A549 (cell line): ENCODE measurements around the gene CADM1. TPM values are rescaled to one million over a fixed set of nuclear protein-coding genes. Genes with fewer than 3 reads are reported as not detected.

Source experiments
- ATAC-seq, 2 experiments: fragments of 200-7000 bp in 1 of 2; fragments of >200 bp in 1 of 2; cut with Nextera tagmentation in 1 of 2; cut with Tn5 transposase in 1 of 2; 3 replicates each; pipeline versions ENCODE4 v1.8.0 to v1.9.1; 2018 to 2020; ENCODE audit warnings: mild to moderate bottlenecking in 1 of 2, moderate library complexity in 1 of 2
- CTCF ChIA-PET: fragments of 300-600 bp; sonication (Branson Sonifier 250); formaldehyde crosslinking; extraction: SDS; loops from one replicate; lab custom pipeline; 2021; ENCODE audit warnings: antibody characterized with exemption, inconsistent platforms; lab: Yijun Ruan, JAX
- POLR2A ChIA-PET: fragments of 350-600 bp; formaldehyde crosslinking; extraction: SDS; loops from one replicate; lab custom pipeline; 2021; ENCODE audit warnings: antibody characterized with exemption, inconsistent platforms; lab: Yijun Ruan, JAX
- DNase-seq, 2 experiments: peaks; one replicate each; pipeline versions ENCODE4 v3.0.0 to v3.0.0-alpha.2; 2011 to 2016; ENCODE audit warnings: low read depth in 1 of 2, low spot score in 1 of 2
- FAIRE-seq: peaks from 2 replicates; lab custom pipeline; 2011; peaks lifted over from hg19 to GRCh38; lab: Jason Lieb, UNC
- H3K27ac ChIP-seq, 2 experiments: fragments of >200 bp; sonication (Bioruptor Twin); formaldehyde crosslinking; 3 replicates each; pipeline ENCODE4 v1.5.1; 2016 to 2017
- H3K4me1 ChIP-seq: fragments of >200 bp; sonication (Bioruptor Twin); formaldehyde crosslinking; 3 replicates; pipeline ENCODE4 v1.6.1; 2016
- H3K4me2 ChIP-seq: fragments of >200 bp; sonication (Bioruptor Twin); formaldehyde crosslinking; 3 replicates; pipeline ENCODE4 v1.6.1; 2016
- H3K4me3 ChIP-seq: fragments of >200 bp; sonication (Bioruptor Twin); formaldehyde crosslinking; 3 replicates; pipeline ENCODE4 v1.5.1; 2016
- H3K9me3 ChIP-seq: fragments of >200 bp; sonication (Bioruptor Twin); formaldehyde crosslinking; 3 replicates; pipeline ENCODE4 v1.6.1; 2016
- BHLHE40 ChIP-seq: IDR thresholded peaks from 2 replicates; pipeline ENCODE4 v1.6.1; 2012; ENCODE audit warnings: low read depth, low read length, inconsistent platforms
- CBX2 ChIP-seq: fragments of 200-600 bp; sonication (generic); IDR thresholded peaks from 2 replicates; pipeline ENCODE4 v1.6.1; 2016; ENCODE audit warnings: low read depth, mild to moderate bottlenecking, borderline replicate concordance
- CBX8 ChIP-seq: fragments of 200-600 bp; sonication (generic); IDR thresholded peaks from 2 replicates; pipeline ENCODE4 v1.6.1; 2016
- CEBPB ChIP-seq, 2 experiments: fragments of >200 bp in 1 of 2; sonication (Bioruptor Twin) in 1 of 2; formaldehyde crosslinking in 1 of 2; IDR thresholded peaks; 2 replicates each; pipeline ENCODE4 v1.6.1; 2012 to 2016
- CHD2 ChIP-seq: fragments of 150-350 bp; IDR thresholded peaks from 2 replicates; pipeline ENCODE4 v1.6.1; 2014; ENCODE audit warnings: low read length; ENCODE audit not compliant: partially characterized antibody
- EHF ChIP-seq: fragments of 250-450 bp; sonication (Bioruptor Pico); IDR thresholded peaks from 2 replicates; pipeline ENCODE4 v1.5.0; 2020; ENCODE audit warnings: mild to moderate bottlenecking
- EHMT2 ChIP-seq: fragments of 200-600 bp; sonication (generic); IDR thresholded peaks from 2 replicates; pipeline ENCODE4 v1.6.1; 2016; ENCODE audit warnings: antibody characterized with exemption, low read depth, mild to moderate bottlenecking, moderate library complexity
- EP300 ChIP-seq, 2 experiments: fragments of >200 bp; sonication (Bioruptor Twin); formaldehyde crosslinking; IDR thresholded peaks; 2 replicates in 1 of 2; 3 replicates in 1 of 2; pipeline ENCODE4 v1.6.1; 2016 to 2017
- FOSB ChIP-seq: fragments of 250-450 bp; sonication (Bioruptor Pico); IDR thresholded peaks from 2 replicates; pipeline ENCODE4 v1.5.0; 2020; ENCODE audit warnings: mild to moderate bottlenecking, moderate library complexity
- FOSL2 ChIP-seq, 2 experiments: fragments of 450-650 bp in 1 of 2; fragments of >200 bp in 1 of 2; sonication (Bioruptor Twin) in 1 of 2; formaldehyde crosslinking; IDR thresholded peaks; 2 replicates each; pipeline versions ENCODE4 v1.5.0 to v1.6.1; 2016 to 2020; ENCODE audit warnings: mild to moderate bottlenecking in 1 of 2, moderate library complexity in 1 of 2
- GATA3 ChIP-seq: IDR thresholded peaks from 2 replicates; pipeline ENCODE4 v1.6.1; 2012; ENCODE audit warnings: borderline replicate concordance
- HDAC2 ChIP-seq: fragments of 200-600 bp; sonication (generic); IDR thresholded peaks from 2 replicates; pipeline ENCODE4 v1.6.1; 2016
- HEYL ChIP-seq: fragments of 250-450 bp; sonication (Bioruptor Pico); IDR thresholded peaks from 2 replicates; pipeline ENCODE4 v1.8.0; 2021; ENCODE audit warnings: mild to moderate bottlenecking, moderate library complexity
- HOXA7 ChIP-seq: fragments of 250-450 bp; sonication (Bioruptor Pico); IDR thresholded peaks from 2 replicates; pipeline ENCODE4 v1.5.0; 2020; ENCODE audit warnings: mild to moderate bottlenecking, moderate library complexity
- HOXB13 ChIP-seq: fragments of 250-450 bp; sonication (Bioruptor Pico); IDR thresholded peaks from 2 replicates; pipeline ENCODE4 v1.5.0; 2020; ENCODE audit warnings: low read depth, mild to moderate bottlenecking, moderate library complexity
- JUNB ChIP-seq: fragments of >200 bp; sonication (Bioruptor Twin); formaldehyde crosslinking; IDR thresholded peaks from 2 replicates; pipeline ENCODE4 v1.6.1; 2016
- KDM1A ChIP-seq: fragments of 200-600 bp; sonication (generic); IDR thresholded peaks from 2 replicates; pipeline ENCODE4 v1.6.1; 2016; ENCODE audit warnings: low read depth, mild to moderate bottlenecking
- KDM5A ChIP-seq: fragments of 200-600 bp; sonication (generic); IDR thresholded peaks from 2 replicates; pipeline ENCODE4 v1.6.1; 2016; ENCODE audit warnings: antibody characterized with exemption, mild to moderate bottlenecking
- MAFK ChIP-seq: fragments of 450-650 bp; IDR thresholded peaks from 2 replicates; pipeline ENCODE4 v1.6.1; 2014; ENCODE audit not compliant: partially characterized antibody
- NFE2L2 ChIP-seq: fragments of 150-350 bp; conservative IDR thresholded peaks from 2 replicates; pipeline ENCODE4 v1.6.1; 2014; ENCODE audit warnings: low read length
- NPAS2 ChIP-seq: fragments of 250-450 bp; sonication (Bioruptor Pico); IDR thresholded peaks from 2 replicates; pipeline ENCODE4 v1.8.0; 2022; ENCODE audit warnings: mild to moderate bottlenecking, moderate library complexity, borderline replicate concordance
- NR3C1 ChIP-seq: fragments of >200 bp; sonication (Bioruptor Twin); formaldehyde crosslinking; IDR thresholded peaks from 3 replicates; pipeline ENCODE4 v1.6.1; 2017
- PHF8 ChIP-seq: fragments of 200-600 bp; sonication (generic); IDR thresholded peaks from 2 replicates; pipeline ENCODE4 v1.6.1; 2016; ENCODE audit warnings: low read depth, mild to moderate bottlenecking, antibody characterized with exemption, moderate library complexity, borderline replicate concordance
- RAD21 ChIP-seq, 2 experiments: fragments of >200 bp in 1 of 2; sonication (Bioruptor Twin) in 1 of 2; formaldehyde crosslinking in 1 of 2; IDR thresholded peaks in 1 of 2; conservative IDR thresholded peaks in 1 of 2; 2 replicates in 1 of 2; 3 replicates in 1 of 2; pipeline ENCODE4 v1.6.1; 2012 to 2018; ENCODE audit warnings: inconsistent platforms in 1 of 2
- RARB ChIP-seq: fragments of 250-450 bp; sonication (Bioruptor Pico); IDR thresholded peaks from 2 replicates; pipeline ENCODE4 v1.8.0; 2021; ENCODE audit warnings: mild to moderate bottlenecking, moderate library complexity
- RCOR1 ChIP-seq: fragments of 150-350 bp; IDR thresholded peaks from 2 replicates; pipeline ENCODE4 v1.6.1; 2014; ENCODE audit warnings: antibody characterized with exemption, low read length, low read depth
- RFX5 ChIP-seq: fragments of 450-650 bp; IDR thresholded peaks from 2 replicates; pipeline ENCODE4 v1.7.1; 2014; ENCODE audit warnings: antibody characterized with exemption, mild to moderate bottlenecking, moderate library complexity
- RNF2 ChIP-seq: fragments of 200-600 bp; sonication (generic); IDR thresholded peaks from 2 replicates; pipeline ENCODE4 v1.6.1; 2016; ENCODE audit warnings: low read depth, mild to moderate bottlenecking, antibody characterized with exemption, moderate library complexity, borderline replicate concordance
- TFCP2L1 ChIP-seq: fragments of 250-450 bp; sonication (Bioruptor Pico); IDR thresholded peaks from 2 replicates; pipeline ENCODE4 v1.5.0; 2021; ENCODE audit warnings: mild to moderate bottlenecking
- TP53 ChIP-seq: fragments of 250-450 bp; sonication (Bioruptor Pico); IDR thresholded peaks from 2 replicates; pipeline ENCODE4 v1.5.0; 2021; ENCODE audit warnings: mild to moderate bottlenecking, moderate library complexity
- ZC3H11A ChIP-seq: fragments of 450-650 bp; IDR thresholded peaks from 2 replicates; pipeline ENCODE4 v1.6.1; 2014; ENCODE audit warnings: antibody characterized with exemption, mild to moderate bottlenecking
- ZNF302 ChIP-seq: fragments of 250-450 bp; sonication (Bioruptor Pico); IDR thresholded peaks from 2 replicates; pipeline ENCODE4 v1.9.0; 2021; ENCODE audit warnings: inconsistent platforms, mild to moderate bottlenecking, moderate library complexity
- WGBS: methylation state at CpG from one replicate; pipeline ENCODE4 v1.1.6; 2017; ENCODE audit errors: missing lambda C conversion rate; 5-methylcytosine and 5-hydroxymethylcytosine counted together
- polyA plus RNA-seq, 4 experiments: library from polyadenylated mRNA; depleted of rRNA in 3 of 4; stranded (reverse); fragments of >200 nt; fragmentation: RNase III in 1 of 4; extraction: RNeasy Plus Mini Kit Qiagen cat#74134 plus additional on column Dnase treatment in 1 of 4; gene quantifications; 2 replicates in 3 of 4; 3 replicates in 1 of 4; pipeline ENCODE4 v1.2.3, GENCODE V29; 2011 to 2017
- TF ChIP-seq, protein P1 (sequence below): IDR thresholded peaks from 2 replicates; pipeline ENCODE4 v1.6.1; 2012
- TF ChIP-seq, protein P2 (sequence below): fragments of >200 bp; sonication (Bioruptor Twin); formaldehyde crosslinking; IDR thresholded peaks from 2 replicates; pipeline ENCODE4 v1.6.1; 2016
- TF ChIP-seq, protein P3 (sequence below): fragments of 250-450 bp; sonication (Bioruptor Pico); IDR thresholded peaks from 2 replicates; pipeline ENCODE4 v1.5.0; 2021; ENCODE audit warnings: mild to moderate bottlenecking, moderate library complexity, borderline replicate concordance
- TF ChIP-seq, protein P4 (sequence below): fragments of >200 bp; sonication (Bioruptor Twin); formaldehyde crosslinking; IDR thresholded peaks from 3 replicates; pipeline ENCODE4 v1.5.1; 2016
- TF ChIP-seq, protein P5 (sequence below): fragments of 450-650 bp; IDR thresholded peaks from 2 replicates; pipeline ENCODE4 v1.6.1; 2014; ENCODE audit warnings: antibody characterized with exemption
- TF ChIP-seq, protein P6 (sequence below): fragments of 150-350 bp; IDR thresholded peaks from 2 replicates; pipeline ENCODE4 v1.6.1; 2014; ENCODE audit warnings: low read depth, mild to moderate bottlenecking, low read length

Gene CADM1
- polyA plus RNA-seq, 2 of the 4 experiments (the other 2 are of a cell fraction), result 33.4 to 36.7 TPM

DNA sequence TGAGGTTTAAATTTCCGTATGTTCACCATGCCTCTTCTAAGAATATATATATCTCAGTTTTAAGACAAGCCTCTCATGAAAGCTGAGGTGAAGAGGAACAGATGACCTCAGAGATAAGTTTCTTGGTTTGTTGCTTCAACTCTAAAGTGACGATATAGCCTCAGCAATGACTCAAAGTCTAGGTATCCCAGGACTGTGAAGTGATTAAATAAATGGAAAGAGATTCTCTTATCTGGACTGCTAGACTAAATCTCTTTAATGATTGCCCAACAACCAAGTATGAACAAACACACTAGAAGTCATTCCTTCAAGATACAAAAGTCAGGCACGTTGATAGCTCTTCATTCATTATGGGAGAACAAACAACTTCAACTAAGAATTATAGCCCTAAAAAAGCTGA, 15.3 kb downstream of the CADM1 start:
- H3K4me3 ChIP-seq, result no peak overlapping the region; the same call in 2 of the 3 replicates
- CTCF ChIA-PET, result interaction anchor here (0.8 to 1.2 kb wide), 3 partner anchors 14 to 164 kb away, joined by 3 read pairs; no protein-coding TSS in a partner anchor
- peaks cover 53% of the 10 kb centered on the region for H3K4me1 ChIP-seq
- peak overlapping the region; percentile 79 for H3K4me2 ChIP-seq
- 2% methylated on average over 3 of the region's 3 CpGs for WGBS
- ATAC-seq, result peak; percentile 96 to 97
- DNase-seq, result peak; percentile 50 to 87
- H3K9me3 ChIP-seq, result no peaks in the 10 kb centered on the region
- POLR2A ChIA-PET, result interaction anchor here (0.7 to 1.8 kb wide), 3 partner anchors 14 to 112 kb away, joined by 3 to 10 read pairs (median 5); partner anchors contain the start of gene CADM1
- FAIRE-seq, result peak; percentile 82
- peak overlapping the region; percentile 76 to 89 for H3K27ac ChIP-seq
- peak; percentile 83 to 85; a peak in 4 of 5 replicates for TF ChIP-seq EP300 (IDR thresholded peaks at IDR 0.05)
- peak; percentile 91 to 96 for TF ChIP-seq CEBPB (IDR thresholded peaks at IDR 0.05)
- TF ChIP-seq FOSL2 (IDR thresholded peaks at IDR 0.05), result peak; percentile 75
- TF ChIP-seq FOSL2 (CRISPR knock-in tag; IDR thresholded peaks at IDR 0.05), result peak; percentile 90
- TF ChIP-seq MAFK, result no peak
- no peak for TF ChIP-seq EHMT2
- TF ChIP-seq HDAC2, result no peak
- TF ChIP-seq, protein P1, sequence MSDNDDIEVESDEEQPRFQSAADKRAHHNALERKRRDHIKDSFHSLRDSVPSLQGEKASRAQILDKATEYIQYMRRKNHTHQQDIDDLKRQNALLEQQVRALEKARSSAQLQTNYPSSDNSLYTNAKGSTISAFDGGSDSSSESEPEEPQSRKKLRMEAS, result peak; percentile 65; the same call in 1 of the 2 replicates
- TF ChIP-seq EHF (CRISPR knock-in tag), result no peak
- no peak for TF ChIP-seq CBX8
- TF ChIP-seq RAD21 (conservative IDR thresholded peaks at IDR 0.05 in 1 of 2, IDR thresholded peaks at IDR 0.05 in 1 of 2), result peak in 1 of 2 experiments; percentile 43; a peak in 1 of 5 replicates
- no peak for TF ChIP-seq NFE2L2
- no peak for TF ChIP-seq CBX2
- no peak for TF ChIP-seq HOXA7 (CRISPR knock-in tag)
- no peak for TF ChIP-seq NR3C1
- TF ChIP-seq CHD2, result no peak
- TF ChIP-seq RARB (CRISPR knock-in tag), result no peak
- TF ChIP-seq, protein P2, sequence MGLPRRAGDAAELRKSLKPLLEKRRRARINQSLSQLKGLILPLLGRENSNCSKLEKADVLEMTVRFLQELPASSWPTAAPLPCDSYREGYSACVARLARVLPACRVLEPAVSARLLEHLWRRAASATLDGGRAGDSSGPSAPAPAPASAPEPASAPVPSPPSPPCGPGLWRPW, result 0 out of 2 replicates have a peak, but pooled peaks have one; percentile 54
- TF ChIP-seq HEYL (CRISPR knock-in tag), result no peak
- no peak for TF ChIP-seq BHLHE40
- TF ChIP-seq FOSB (CRISPR knock-in tag), result no peak
- TF ChIP-seq, protein P3, sequence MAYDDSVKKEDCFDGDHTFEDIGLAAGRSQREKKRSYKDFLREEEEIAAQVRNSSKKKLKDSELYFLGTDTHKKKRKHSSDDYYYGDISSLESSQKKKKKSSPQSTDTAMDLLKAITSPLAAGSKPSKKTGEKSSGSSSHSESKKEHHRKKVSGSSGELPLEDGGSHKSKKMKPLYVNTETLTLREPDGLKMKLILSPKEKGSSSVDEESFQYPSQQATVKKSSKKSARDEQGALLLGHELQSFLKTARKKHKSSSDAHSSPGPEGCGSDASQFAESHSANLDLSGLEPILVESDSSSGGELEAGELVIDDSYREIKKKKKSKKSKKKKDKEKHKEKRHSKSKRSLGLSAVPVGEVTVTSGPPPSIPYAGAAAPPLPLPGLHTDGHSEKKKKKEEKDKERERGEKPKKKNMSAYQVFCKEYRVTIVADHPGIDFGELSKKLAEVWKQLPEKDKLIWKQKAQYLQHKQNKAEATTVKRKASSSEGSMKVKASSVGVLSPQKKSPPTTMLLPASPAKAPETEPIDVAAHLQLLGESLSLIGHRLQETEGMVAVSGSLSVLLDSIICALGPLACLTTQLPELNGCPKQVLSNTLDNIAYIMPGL (CRISPR knock-in tag), result no peak
- TF ChIP-seq, protein P4, sequence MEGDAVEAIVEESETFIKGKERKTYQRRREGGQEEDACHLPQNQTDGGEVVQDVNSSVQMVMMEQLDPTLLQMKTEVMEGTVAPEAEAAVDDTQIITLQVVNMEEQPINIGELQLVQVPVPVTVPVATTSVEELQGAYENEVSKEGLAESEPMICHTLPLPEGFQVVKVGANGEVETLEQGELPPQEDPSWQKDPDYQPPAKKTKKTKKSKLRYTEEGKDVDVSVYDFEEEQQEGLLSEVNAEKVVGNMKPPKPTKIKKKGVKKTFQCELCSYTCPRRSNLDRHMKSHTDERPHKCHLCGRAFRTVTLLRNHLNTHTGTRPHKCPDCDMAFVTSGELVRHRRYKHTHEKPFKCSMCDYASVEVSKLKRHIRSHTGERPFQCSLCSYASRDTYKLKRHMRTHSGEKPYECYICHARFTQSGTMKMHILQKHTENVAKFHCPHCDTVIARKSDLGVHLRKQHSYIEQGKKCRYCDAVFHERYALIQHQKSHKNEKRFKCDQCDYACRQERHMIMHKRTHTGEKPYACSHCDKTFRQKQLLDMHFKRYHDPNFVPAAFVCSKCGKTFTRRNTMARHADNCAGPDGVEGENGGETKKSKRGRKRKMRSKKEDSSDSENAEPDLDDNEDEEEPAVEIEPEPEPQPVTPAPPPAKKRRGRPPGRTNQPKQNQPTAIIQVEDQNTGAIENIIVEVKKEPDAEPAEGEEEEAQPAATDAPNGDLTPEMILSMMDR, result no peak
- peak; percentile 97 for TF ChIP-seq GATA3
- no peak for TF ChIP-seq RNF2
- TF ChIP-seq, protein P5, sequence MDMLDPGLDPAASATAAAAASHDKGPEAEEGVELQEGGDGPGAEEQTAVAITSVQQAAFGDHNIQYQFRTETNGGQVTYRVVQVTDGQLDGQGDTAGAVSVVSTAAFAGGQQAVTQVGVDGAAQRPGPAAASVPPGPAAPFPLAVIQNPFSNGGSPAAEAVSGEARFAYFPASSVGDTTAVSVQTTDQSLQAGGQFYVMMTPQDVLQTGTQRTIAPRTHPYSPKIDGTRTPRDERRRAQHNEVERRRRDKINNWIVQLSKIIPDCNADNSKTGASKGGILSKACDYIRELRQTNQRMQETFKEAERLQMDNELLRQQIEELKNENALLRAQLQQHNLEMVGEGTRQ, result no peak
- no peak for TF ChIP-seq RCOR1
- TF ChIP-seq NPAS2 (CRISPR knock-in tag), result no peak
- TF ChIP-seq PHF8, result no peak
- TF ChIP-seq TP53 (CRISPR knock-in tag), result no peak
- TF ChIP-seq KDM5A, result no peak
- no peak for TF ChIP-seq TFCP2L1 (CRISPR knock-in tag)
- no peak for TF ChIP-seq ZC3H11A
- TF ChIP-seq, protein P6, sequence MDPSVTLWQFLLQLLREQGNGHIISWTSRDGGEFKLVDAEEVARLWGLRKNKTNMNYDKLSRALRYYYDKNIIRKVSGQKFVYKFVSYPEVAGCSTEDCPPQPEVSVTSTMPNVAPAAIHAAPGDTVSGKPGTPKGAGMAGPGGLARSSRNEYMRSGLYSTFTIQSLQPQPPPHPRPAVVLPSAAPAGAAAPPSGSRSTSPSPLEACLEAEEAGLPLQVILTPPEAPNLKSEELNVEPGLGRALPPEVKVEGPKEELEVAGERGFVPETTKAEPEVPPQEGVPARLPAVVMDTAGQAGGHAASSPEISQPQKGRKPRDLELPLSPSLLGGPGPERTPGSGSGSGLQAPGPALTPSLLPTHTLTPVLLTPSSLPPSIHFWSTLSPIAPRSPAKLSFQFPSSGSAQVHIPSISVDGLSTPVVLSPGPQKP, result no peak
- TF ChIP-seq JUNB, result peak; percentile 92
- no peak for TF ChIP-seq KDM1A
- no peak for TF ChIP-seq ZNF302 (CRISPR knock-in tag)
- no peak for TF ChIP-seq HOXB13 (CRISPR knock-in tag)
- no peak for TF ChIP-seq RFX5
